ENCODE data around the gene ENO1.

The ENO1 gene

DNA sequence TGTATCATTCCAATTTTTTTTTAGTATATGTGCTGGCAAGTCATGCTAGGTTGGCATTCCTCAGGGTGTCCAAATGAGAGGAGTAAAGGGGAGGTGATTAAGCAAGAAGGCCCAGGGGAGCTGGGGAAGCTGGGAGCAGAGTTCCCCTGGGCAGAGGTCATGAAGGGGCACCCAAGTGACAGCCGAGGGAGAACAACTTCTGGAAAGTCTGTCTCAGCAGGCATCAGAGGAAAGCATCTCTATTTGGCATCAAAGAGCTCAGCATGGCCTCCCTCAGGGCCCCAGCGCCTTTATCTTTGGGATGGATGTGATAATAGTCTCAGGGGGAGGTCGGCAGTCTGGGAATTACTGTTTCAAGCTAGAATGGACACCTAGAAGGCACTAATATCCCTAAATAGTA lies 5.0 kb upstream of the ENO1 start:
- no peak for DNase-seq (ENCODE audit: extremely low spot score)
- TF ChIP-seq ARNT (IDR thresholded peaks at IDR 0.05) (no peak), HDGF (IDR thresholded peaks at IDR 0.05; ENCODE audit: borderline replicate concordance) (no peak), FOXK2 (IDR thresholded peaks at IDR 0.05) (no peak), NFRKB (IDR thresholded peaks at IDR 0.05) (no peak), ELF4 (IDR thresholded peaks at IDR 0.05) (no peak), BHLHE40 (IDR thresholded peaks at IDR 0.05; ENCODE audit: borderline replicate concordance) (no peak), FOXA1 (IDR thresholded peaks at IDR 0.05) (no peak), CTBP1 (IDR thresholded peaks at IDR 0.05; ENCODE audit: borderline replicate concordance) (no peak), TARDBP (IDR thresholded peaks at IDR 0.05) (no peak), SUZ12 (IDR thresholded peaks at IDR 0.05) (no peak), SP1 (IDR thresholded peaks at IDR 0.05) (no peak), ZNF384 (IDR thresholded peaks at IDR 0.05) (no peak), FOXM1 (IDR thresholded peaks at IDR 0.05; ENCODE audit: borderline replicate concordance) (no peak)
- TF ChIP-seq, protein P1, sequence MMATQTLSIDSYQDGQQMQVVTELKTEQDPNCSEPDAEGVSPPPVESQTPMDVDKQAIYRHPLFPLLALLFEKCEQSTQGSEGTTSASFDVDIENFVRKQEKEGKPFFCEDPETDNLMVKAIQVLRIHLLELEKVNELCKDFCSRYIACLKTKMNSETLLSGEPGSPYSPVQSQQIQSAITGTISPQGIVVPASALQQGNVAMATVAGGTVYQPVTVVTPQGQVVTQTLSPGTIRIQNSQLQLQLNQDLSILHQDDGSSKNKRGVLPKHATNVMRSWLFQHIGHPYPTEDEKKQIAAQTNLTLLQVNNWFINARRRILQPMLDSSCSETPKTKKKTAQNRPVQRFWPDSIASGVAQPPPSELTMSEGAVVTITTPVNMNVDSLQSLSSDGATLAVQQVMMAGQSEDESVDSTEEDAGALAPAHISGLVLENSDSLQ (IDR thresholded peaks at IDR 0.05) = no peak
- CTCF ChIA-PET = no interaction called here
- POLR2A ChIA-PET = no interaction called here

DNA sequence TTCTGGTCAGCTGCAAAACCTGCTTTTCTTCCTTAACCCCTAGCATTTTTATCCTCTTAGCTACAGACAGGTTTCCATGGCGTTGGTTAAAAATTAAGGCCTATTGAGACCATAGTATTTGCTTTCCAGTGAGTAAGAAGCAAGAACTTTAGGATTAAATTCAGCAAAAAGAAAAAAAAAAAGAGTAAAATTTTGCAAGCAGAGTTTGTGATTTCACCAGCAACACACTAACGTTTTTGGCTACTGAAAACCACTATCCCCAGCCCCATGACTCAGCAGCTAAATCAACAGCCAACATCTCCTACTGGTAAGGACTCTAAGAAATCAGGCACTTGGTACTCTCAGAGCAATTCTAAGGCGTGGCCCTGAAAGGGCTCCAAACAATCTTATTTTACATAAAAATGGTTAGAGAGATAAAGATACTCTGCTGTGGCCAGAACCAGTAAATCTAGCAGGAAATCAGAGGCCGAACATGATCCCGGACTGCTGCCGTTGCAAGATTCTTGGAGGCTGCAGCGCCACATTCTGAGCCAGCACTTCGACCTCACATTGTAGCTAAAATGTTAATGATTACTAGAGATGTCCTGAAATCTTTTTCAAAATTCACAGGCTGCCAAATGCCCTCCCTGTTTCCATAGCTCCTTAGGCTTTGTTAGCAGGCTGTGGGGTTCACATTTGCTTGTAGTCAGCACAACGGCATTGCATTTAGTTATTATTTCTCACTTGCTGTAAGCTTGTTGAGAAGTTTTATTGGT lies 1.6 kb upstream of the ENO1 start:
- TF ChIP-seq SUZ12 (IDR thresholded peaks at IDR 0.05) (no peak), NFRKB (IDR thresholded peaks at IDR 0.05) (no peak), CTBP1 (IDR thresholded peaks at IDR 0.05; ENCODE audit: borderline replicate concordance) (no peak), LEF1 (IDR thresholded peaks at IDR 0.05; ENCODE audit: borderline replicate concordance) (no peak), L3MBTL2 (conservative IDR thresholded peaks at IDR 0.05) (no peak)
- ChIA-PET CTCF (interaction anchor here (0.6 to 1.3 kb wide), 5 partner anchors 19 to 1312 kb away, joined by 3 read pairs; no protein-coding TSS in a partner anchor), POLR2A (interaction anchor here (0.7 to 4.8 kb wide), 5 partner anchors 10 to 124 kb away, joined by 3 to 36 read pairs (median 6); no protein-coding TSS in a partner anchor)
- DNase-seq (ENCODE audit: extremely low spot score) = no peak

DNA sequence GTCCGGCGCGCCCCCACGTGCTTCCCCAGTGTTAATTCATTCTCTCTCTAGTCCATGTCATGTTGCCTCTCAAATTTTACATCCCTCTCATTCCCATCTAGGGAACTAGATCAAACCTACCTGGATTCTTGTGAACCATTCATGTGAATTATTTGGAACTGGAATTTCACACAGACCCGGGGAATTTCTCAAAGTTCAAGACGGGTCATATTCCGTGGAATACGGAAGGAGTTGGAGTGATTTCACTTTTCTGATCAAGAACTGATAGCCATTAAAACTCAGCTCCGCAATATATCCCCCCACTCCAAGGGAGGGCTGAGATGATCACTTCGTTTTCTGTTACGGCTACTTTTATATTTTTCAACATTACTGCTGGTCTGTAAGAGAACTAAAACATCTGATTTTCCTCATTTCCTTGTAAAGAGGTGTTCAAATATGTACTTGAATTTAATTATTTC lies 1.0 kb upstream of the ENO1 start:
- ChIA-PET POLR2A (interaction anchor here (0.9 to 4.8 kb wide), 7 partner anchors 8 to 125 kb away, joined by 4 to 36 read pairs (median 6); no protein-coding TSS in a partner anchor), CTCF (interaction anchor here (0.6 to 1.0 kb wide), 4 partner anchors 19 to 1312 kb away, joined by 3 read pairs; no protein-coding TSS in a partner anchor)
- TF ChIP-seq CTBP1 (IDR thresholded peaks at IDR 0.05; ENCODE audit: borderline replicate concordance) (no peak), L3MBTL2 (conservative IDR thresholded peaks at IDR 0.05) (no peak), SUZ12 (IDR thresholded peaks at IDR 0.05) (no peak), SP1 (IDR thresholded peaks at IDR 0.05) (no peak), HDGF (IDR thresholded peaks at IDR 0.05; ENCODE audit: borderline replicate concordance) (no peak), FOXK2 (IDR thresholded peaks at IDR 0.05) (no peak), ELF4 (IDR thresholded peaks at IDR 0.05) (no peak), ZNF384 (IDR thresholded peaks at IDR 0.05) (no peak), TARDBP (IDR thresholded peaks at IDR 0.05) (no peak), NFRKB (IDR thresholded peaks at IDR 0.05) (no peak), LEF1 (IDR thresholded peaks at IDR 0.05; ENCODE audit: borderline replicate concordance) (no peak), ARNT (IDR thresholded peaks at IDR 0.05) (no peak)
- TF ChIP-seq, protein P1 (IDR thresholded peaks at IDR 0.05) = no peak
- no peak for DNase-seq (ENCODE audit: extremely low spot score)

DNA sequence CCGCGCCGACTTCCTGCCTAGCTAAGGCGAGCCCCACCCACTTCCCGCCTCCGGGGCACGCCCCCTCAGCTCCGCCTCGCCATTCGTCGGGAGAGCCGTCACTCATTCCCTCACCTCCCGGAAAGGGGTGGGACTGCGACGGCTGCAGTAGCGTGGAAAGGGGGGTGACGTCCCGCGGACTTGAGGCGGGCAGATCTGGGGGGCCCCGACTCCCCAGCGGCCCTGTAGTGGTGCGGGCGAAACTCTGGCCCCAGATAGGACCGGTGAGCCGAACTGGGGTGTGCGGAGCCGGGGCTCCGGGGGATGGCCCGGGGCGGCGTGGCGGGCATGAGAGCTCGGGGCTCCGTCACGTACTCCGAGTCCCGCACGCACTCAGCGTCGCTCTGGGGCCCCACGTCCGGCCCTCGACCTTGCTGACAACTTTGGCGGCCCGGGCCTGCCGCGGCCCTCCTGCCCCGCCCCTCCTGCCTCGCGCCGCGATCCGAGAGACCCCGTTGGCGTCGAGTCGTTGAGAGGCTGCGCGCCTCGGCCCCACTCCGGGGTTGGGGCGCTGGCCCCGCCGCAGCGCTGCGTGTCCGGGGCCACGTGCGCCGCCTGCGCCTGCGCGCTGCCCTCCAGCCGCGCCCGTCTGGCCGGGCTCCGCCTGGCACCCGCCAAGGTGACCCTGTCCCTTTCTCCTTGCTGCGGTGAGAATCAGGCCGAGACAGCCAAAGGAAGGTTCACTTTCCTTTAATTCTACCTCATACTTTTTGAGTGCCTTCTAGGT lies 395 bp upstream of the ENO1 start:
- POLR2A ChIA-PET = interaction anchor here (0.6 to 4.8 kb wide), 20 partner anchors 8 to 249 kb away, joined by 3 to 36 read pairs (median 4); no protein-coding TSS in a partner anchor
- TF ChIP-seq FOXA1 (IDR thresholded peaks at IDR 0.05) (no peak), CTBP1 (IDR thresholded peaks at IDR 0.05; ENCODE audit: borderline replicate concordance) (no peak), BHLHE40 (IDR thresholded peaks at IDR 0.05; ENCODE audit: borderline replicate concordance) (no peak), L3MBTL2 (conservative IDR thresholded peaks at IDR 0.05) (peak; percentile 96), LEF1 (IDR thresholded peaks at IDR 0.05; ENCODE audit: borderline replicate concordance) (peak; percentile 72; the same call in 1 of the 2 replicates), SP1 (IDR thresholded peaks at IDR 0.05) (peak; percentile 91), ELF4 (IDR thresholded peaks at IDR 0.05) (peak; percentile 97), NFRKB (IDR thresholded peaks at IDR 0.05) (no peak), TARDBP (IDR thresholded peaks at IDR 0.05) (peak; percentile 75; the same call in 1 of the 2 replicates), HDGF (IDR thresholded peaks at IDR 0.05; ENCODE audit: borderline replicate concordance) (no peak), FOXK2 (IDR thresholded peaks at IDR 0.05) (no peak), ARNT (IDR thresholded peaks at IDR 0.05) (peak; percentile 97), ZNF384 (IDR thresholded peaks at IDR 0.05) (no peak), FOXM1 (IDR thresholded peaks at IDR 0.05; ENCODE audit: borderline replicate concordance) (no peak), SUZ12 (IDR thresholded peaks at IDR 0.05) (no peak)
- TF ChIP-seq, protein P1 (IDR thresholded peaks at IDR 0.05) = peak; percentile 99
- DNase-seq (ENCODE audit: extremely low spot score) = peak; percentile 94
- CTCF ChIA-PET = no interaction called here

DNA sequence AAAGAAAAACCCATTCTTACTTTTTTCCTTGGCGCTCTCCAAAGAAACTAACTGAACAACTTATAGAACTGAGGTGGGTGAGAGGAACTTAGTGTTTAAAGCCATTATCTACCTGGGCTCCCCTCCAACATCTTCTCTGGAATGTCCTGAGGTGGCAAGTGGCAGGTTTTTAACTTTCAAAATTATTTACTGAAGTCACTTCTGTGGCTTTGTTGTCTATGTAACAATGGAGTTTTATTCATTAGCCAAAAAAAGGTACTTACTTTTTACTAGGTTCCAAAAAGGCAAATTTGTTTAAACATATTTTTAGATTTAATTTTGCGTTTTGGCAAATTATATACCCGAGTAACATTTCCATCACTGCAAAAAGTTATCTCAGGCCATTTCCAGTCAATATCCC lies 2.4 kb downstream of the ENO1 start:
- ChIA-PET CTCF (no interaction called here), POLR2A (interaction anchor here (4.8 kb wide), 1 partner anchor 11 kb away, joined by 36 read pairs; no protein-coding TSS in a partner anchor)
- TF ChIP-seq LEF1 (IDR thresholded peaks at IDR 0.05; ENCODE audit: borderline replicate concordance) = no peak
- TF ChIP-seq ELF4 (IDR thresholded peaks at IDR 0.05) = no peak
- no peak for TF ChIP-seq L3MBTL2 (conservative IDR thresholded peaks at IDR 0.05)
- no peak for TF ChIP-seq FOXK2 (IDR thresholded peaks at IDR 0.05)
- no peak for TF ChIP-seq TARDBP (IDR thresholded peaks at IDR 0.05)
- no peak for TF ChIP-seq FOXA1 (IDR thresholded peaks at IDR 0.05)
- no peak for TF ChIP-seq HDGF (IDR thresholded peaks at IDR 0.05; ENCODE audit: borderline replicate concordance)
- no peak for TF ChIP-seq ZNF384 (IDR thresholded peaks at IDR 0.05)
- no peak for TF ChIP-seq ARNT (IDR thresholded peaks at IDR 0.05)
- TF ChIP-seq BHLHE40 (IDR thresholded peaks at IDR 0.05; ENCODE audit: borderline replicate concordance) = no peak
- TF ChIP-seq SP1 (IDR thresholded peaks at IDR 0.05) = no peak
- no peak for TF ChIP-seq CTBP1 (IDR thresholded peaks at IDR 0.05; ENCODE audit: borderline replicate concordance)
- TF ChIP-seq NFRKB (IDR thresholded peaks at IDR 0.05) = no peak
- no peak for TF ChIP-seq SUZ12 (IDR thresholded peaks at IDR 0.05)
- no peak for TF ChIP-seq FOXM1 (IDR thresholded peaks at IDR 0.05; ENCODE audit: borderline replicate concordance)
- no peak for DNase-seq (ENCODE audit: extremely low spot score)

All from HEK293T (cell line).